Measurements from ENCODE around the gene AIFM2. TPM values are rescaled to one million over a fixed set of nuclear protein-coding genes. Genes with fewer than 3 reads are reported as not detected.
"Not testable (repeated sequence)": the region's sequence is repeated elsewhere in the genome, so short reads cannot be mapped to it uniquely, and the experiment has no call there.

The AIFM2 gene
- total RNA-seq, 1 donor from 2014 or later = 0.74 TPM

GRCh38 chr10:70164163-70164562, 31.5 kb upstream of the AIFM2 start:
- H3K27me3 Mint-ChIP-seq (ENCODE audit: unreplicated experiment) = no peaks in the 10 kb centered on the region
- H3K9me3 Mint-ChIP-seq (ENCODE audit: unreplicated experiment) = no peaks in the 10 kb centered on the region
- H3K36me3 Mint-ChIP-seq (ENCODE audit: unreplicated experiment) = no peaks in the 10 kb centered on the region
- no peak for DNase-seq
- no peak for TF ChIP-seq CTCF (IDR thresholded peaks at IDR 0.05; ENCODE audit: partially characterized antibody, unreplicated experiment)
- peaks cover 19% of the 10 kb centered on the region for H3K4me1 Mint-ChIP-seq (ENCODE audit: low read depth, unreplicated experiment)
- H3K4me3 Mint-ChIP-seq (ENCODE audit: unreplicated experiment) = no peak overlapping the region
- no peak overlapping the region for H3K27ac Mint-ChIP-seq (ENCODE audit: unreplicated experiment)

DNA sequence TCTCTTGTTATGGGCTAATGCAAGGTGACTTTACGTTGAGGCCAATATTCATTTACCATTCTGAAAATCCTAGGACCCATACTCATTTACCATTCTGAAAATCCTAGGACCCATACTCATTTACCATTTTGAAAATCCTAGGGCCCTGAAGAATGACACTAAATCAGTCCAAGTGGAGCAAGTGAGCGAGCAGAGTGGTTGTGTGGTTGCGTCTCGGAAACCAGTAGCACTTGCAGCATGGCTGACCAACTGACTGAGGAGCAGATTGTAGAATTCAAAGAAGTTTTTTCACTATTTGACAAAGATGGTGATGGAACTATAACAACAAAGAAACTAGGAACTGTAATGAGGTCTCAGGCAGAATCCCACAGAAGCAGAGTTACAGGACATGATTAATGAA, 30.8 kb upstream of the AIFM2 start:
- no peak overlapping the region for H3K27ac Mint-ChIP-seq (ENCODE audit: unreplicated experiment)
- no peak overlapping the region for H3K4me3 Mint-ChIP-seq (ENCODE audit: unreplicated experiment)
- no peak for TF ChIP-seq CTCF (IDR thresholded peaks at IDR 0.05; ENCODE audit: partially characterized antibody, unreplicated experiment)
- no peaks in the 10 kb centered on the region for H3K36me3 Mint-ChIP-seq (ENCODE audit: unreplicated experiment)
- H3K9me3 Mint-ChIP-seq (ENCODE audit: unreplicated experiment) = no peaks in the 10 kb centered on the region
- H3K27me3 Mint-ChIP-seq (ENCODE audit: unreplicated experiment) = no peaks in the 10 kb centered on the region
- no peak for DNase-seq
- peaks cover 12% of the 10 kb centered on the region for H3K4me1 Mint-ChIP-seq (ENCODE audit: low read depth, unreplicated experiment)

DNA sequence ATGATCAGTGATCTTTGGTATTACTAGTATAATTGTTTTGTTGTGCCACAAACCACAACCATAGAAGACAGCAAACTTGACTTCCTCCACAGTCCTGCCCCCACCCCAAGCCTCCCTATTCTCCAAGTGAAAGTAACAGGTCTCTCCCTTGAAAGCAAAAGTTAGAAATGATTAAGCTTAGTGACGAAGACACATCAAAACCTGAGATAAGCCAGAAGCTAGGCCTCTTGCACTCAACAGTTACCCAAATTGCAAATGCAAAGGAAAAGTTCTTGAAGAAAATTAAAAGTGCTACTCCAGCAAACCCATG, 30.2 kb upstream of the AIFM2 start:
- Mint-ChIP-seq H3K27ac (ENCODE audit: unreplicated experiment) (no peak overlapping the region), H3K9me3 (ENCODE audit: unreplicated experiment) (no peaks in the 10 kb centered on the region), H3K36me3 (ENCODE audit: unreplicated experiment) (no peaks in the 10 kb centered on the region), H3K4me1 (ENCODE audit: low read depth, unreplicated experiment) (peaks cover 12% of the 10 kb centered on the region), H3K4me3 (ENCODE audit: unreplicated experiment) (no peak overlapping the region), H3K27me3 (ENCODE audit: unreplicated experiment) (no peaks in the 10 kb centered on the region)
- TF ChIP-seq CTCF (IDR thresholded peaks at IDR 0.05; ENCODE audit: partially characterized antibody, unreplicated experiment) = no peak
- no peak for DNase-seq

- no peaks in the 10 kb centered on the region for H3K27me3 Mint-ChIP-seq (ENCODE audit: unreplicated experiment)
- TF ChIP-seq CTCF (IDR thresholded peaks at IDR 0.05; ENCODE audit: partially characterized antibody, unreplicated experiment) = no peak
- peaks cover 12% of the 10 kb centered on the region for H3K4me1 Mint-ChIP-seq (ENCODE audit: low read depth, unreplicated experiment)
- H3K4me3 Mint-ChIP-seq (ENCODE audit: unreplicated experiment) = no peak overlapping the region
- H3K27ac Mint-ChIP-seq (ENCODE audit: unreplicated experiment) = no peak overlapping the region
- H3K36me3 Mint-ChIP-seq (ENCODE audit: unreplicated experiment) = no peaks in the 10 kb centered on the region
- DNase-seq = no peak
- no peaks in the 10 kb centered on the region for H3K9me3 Mint-ChIP-seq (ENCODE audit: unreplicated experiment)
Measured at GRCh38 chr10:70162151-70162891, 29.7 kb upstream of the AIFM2 start.

DNA sequence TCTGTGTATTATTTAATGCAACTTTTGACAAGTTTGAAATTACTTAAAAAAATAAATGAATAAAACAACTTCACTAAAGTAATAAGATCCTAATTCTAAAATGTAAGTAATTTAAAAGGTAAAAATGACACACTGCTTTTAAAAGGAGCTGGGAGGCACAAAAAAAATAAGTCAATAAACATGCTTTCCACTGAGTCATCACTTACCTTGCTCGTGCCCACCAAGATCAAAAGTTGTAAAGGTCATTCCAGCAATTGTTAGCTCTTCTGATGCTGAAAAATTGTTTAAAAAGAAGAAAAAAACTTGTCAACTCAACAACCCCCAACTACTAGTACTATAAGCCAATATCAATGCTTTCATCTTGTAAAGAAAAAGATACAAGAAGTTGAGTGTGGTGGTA, 28.2 kb upstream of the AIFM2 start:
- no peak for DNase-seq
- H3K36me3 Mint-ChIP-seq (ENCODE audit: unreplicated experiment) = peaks cover 4% of the 10 kb centered on the region
- H3K9me3 Mint-ChIP-seq (ENCODE audit: unreplicated experiment) = peaks cover 2% of the 10 kb centered on the region
- TF ChIP-seq CTCF (IDR thresholded peaks at IDR 0.05; ENCODE audit: partially characterized antibody, unreplicated experiment) = no peak
- no peak overlapping the region for H3K4me3 Mint-ChIP-seq (ENCODE audit: unreplicated experiment)
- no peak overlapping the region for H3K27ac Mint-ChIP-seq (ENCODE audit: unreplicated experiment)
- no peaks in the 10 kb centered on the region for H3K27me3 Mint-ChIP-seq (ENCODE audit: unreplicated experiment)
- H3K4me1 Mint-ChIP-seq (ENCODE audit: low read depth, unreplicated experiment) = peaks cover 9% of the 10 kb centered on the region

DNA sequence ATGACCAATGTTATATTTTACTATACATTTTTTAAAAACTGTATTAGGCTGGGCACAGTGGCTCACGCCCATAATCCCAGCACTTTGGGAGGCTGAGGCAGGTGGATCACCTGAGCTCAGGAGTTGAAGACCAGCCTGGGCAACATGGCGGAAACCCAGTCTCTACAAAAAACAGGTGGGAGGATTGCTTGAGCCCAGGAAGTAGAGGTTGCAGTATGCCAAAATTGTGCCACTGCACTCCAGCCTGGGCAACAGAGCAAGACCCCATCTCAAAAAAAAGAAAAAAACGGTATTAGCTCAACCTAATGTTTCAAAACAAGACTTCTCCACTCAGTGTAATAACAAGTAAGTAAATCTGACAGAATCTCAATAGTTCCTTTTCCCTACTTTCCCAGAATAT, 26.7 kb upstream of the AIFM2 start:
- not testable (repeated sequence) for H3K9me3 Mint-ChIP-seq (ENCODE audit: unreplicated experiment); H3K36me3 Mint-ChIP-seq (ENCODE audit: unreplicated experiment); DNase-seq; H3K27me3 Mint-ChIP-seq (ENCODE audit: unreplicated experiment); H3K4me3 Mint-ChIP-seq (ENCODE audit: unreplicated experiment); H3K27ac Mint-ChIP-seq (ENCODE audit: unreplicated experiment)
- peaks cover 14% of the 10 kb centered on the region for H3K4me1 Mint-ChIP-seq (ENCODE audit: low read depth, unreplicated experiment)

Measured in glutamatergic neuron (in vitro differentiated cells).